PC-3 (cell line): ENCODE measurements around the gene LRRC56. TPM values are rescaled to one million over a fixed set of nuclear protein-coding genes. Genes with fewer than 3 reads are reported as not detected.

ENCODE experiments used
- ATAC-seq: fragments of 200-7000 bp; cut with Tn5 transposase; 2 replicates; pipeline ENCODE4 v1.9.1; 2020; ENCODE audit warnings: mild to moderate bottlenecking, moderate library complexity
- BruUV-seq: library from RNA; stranded (reverse); fragments of 400-500 nt; replicated peaks from 2 replicates; lab custom pipeline; 2021; lab: Mats Ljungman, UMichigan
- CTCF ChIA-PET: fragments of 300-600 bp; sonication (Branson Sonifier 250); formaldehyde crosslinking; loops from one replicate; lab custom pipeline; 2022; ENCODE audit warnings: antibody characterized with exemption; lab: Charles Lee
- POLR2A ChIA-PET: fragments of 300-600 bp; sonication (Branson Sonifier 250); formaldehyde crosslinking; loops from one replicate; lab custom pipeline; 2022; ENCODE audit warnings: antibody characterized with exemption; ENCODE audit not compliant: unreplicated experiment; lab: Charles Lee
- DNase-seq: peaks from one replicate; pipeline ENCODE4 v3.0.0-alpha.2; 2015
- H2AFZ ChIP-seq: fragments of 300-600 bp; sonication (generic); 2 replicates; pipeline ENCODE4 v1.6.0; 2016; ENCODE audit warnings: antibody characterized with exemption, low read length
- H3F3A ChIP-seq: fragments of 300-600 bp; sonication (generic); one replicate; pipeline ENCODE4 v1.6.0; 2017; ENCODE audit warnings: antibody characterized with exemption, low read length, control low read depth, mild to moderate bottlenecking; ENCODE audit not compliant: unreplicated experiment
- H3K27ac ChIP-seq: fragments of 300-600 bp; sonication (generic); 2 replicates; pipeline ENCODE4 v1.5.1; 2016; ENCODE audit warnings: mild to moderate bottlenecking, low read length
- H3K27me3 ChIP-seq: fragments of 300-600 bp; sonication (generic); 2 replicates; pipeline ENCODE4 v1.6.1; 2016; ENCODE audit warnings: low read length, mixed read lengths
- H3K36me3 ChIP-seq: fragments of 300-600 bp; sonication (generic); 2 replicates; pipeline ENCODE4 v1.6.1; 2016; ENCODE audit warnings: low read depth, mixed run types, low read length, mixed read lengths
- H3K4me1 ChIP-seq: fragments of 300-600 bp; sonication (generic); 2 replicates; pipeline ENCODE4 v1.5.1; 2016; ENCODE audit warnings: low read length; ENCODE audit not compliant: insufficient read depth
- H3K4me2 ChIP-seq: fragments of 300-600 bp; sonication (generic); 2 replicates; pipeline ENCODE4 v1.6.0; 2016; ENCODE audit warnings: low read length
- H3K4me3 ChIP-seq: fragments of 300-600 bp; sonication (generic); 2 replicates; pipeline ENCODE4 v1.5.1; 2016; ENCODE audit warnings: mild to moderate bottlenecking, low read length, mixed read lengths
- H3K79me2 ChIP-seq: fragments of 300-600 bp; sonication (generic); 2 replicates; pipeline ENCODE4 v1.6.1; 2017; ENCODE audit warnings: low read length, mixed read lengths
- H3K9ac ChIP-seq: fragments of 300-600 bp; sonication (generic); 2 replicates; pipeline ENCODE4 v1.6.0; 2016; ENCODE audit warnings: mild to moderate bottlenecking, low read length
- H3K9me2 ChIP-seq: fragments of 300-600 bp; sonication (generic); replicated peaks from 2 replicates; pipeline ENCODE4 v1.6.1; 2016; ENCODE audit warnings: mixed run types, low read length, mixed read lengths
- H3K9me3 ChIP-seq: fragments of 300-600 bp; sonication (generic); 2 replicates; pipeline ENCODE4 v1.6.1; 2016; ENCODE audit warnings: low read length, mixed read lengths
- H4K20me1 ChIP-seq: fragments of 300-600 bp; sonication (generic); 2 replicates; pipeline ENCODE4 v1.6.1; 2016; ENCODE audit warnings: low read length, mixed read lengths
- CTCF ChIP-seq: fragments of 300-600 bp; sonication (generic); conservative IDR thresholded peaks from 2 replicates; pipeline ENCODE4 v1.5.1; 2017; ENCODE audit warnings: antibody characterized with exemption, low read depth, mild to moderate bottlenecking, low read length
- EZH2 ChIP-seq: fragments of 300-600 bp; sonication (generic); IDR thresholded peaks from one replicate; pipeline ENCODE4 v1.6.1; 2017; ENCODE audit warnings: antibody characterized with exemption, mild to moderate bottlenecking, low read length; ENCODE audit not compliant: unreplicated experiment
- EZH2phosphoT487 ChIP-seq: fragments of 300-600 bp; sonication (generic); IDR thresholded peaks from 2 replicates; pipeline ENCODE4 v1.6.1; 2018; ENCODE audit warnings: mild to moderate bottlenecking, antibody characterized with exemption, low read length, borderline replicate concordance
- intact Hi-C: fragments of 100-400 bp; cut with micrococcal nuclease; formaldehyde crosslinking; loops from 2 replicates; pipeline ENCODE4 v1.9.0; 2023
- total RNA-seq: library from RNA; depleted of rRNA; stranded (reverse); fragments of >200 nt; gene quantifications from 2 replicates; pipeline ENCODE4 v1.2.3, GENCODE V29; 2014

The LRRC56 gene
- total RNA-seq, 1 experiment from 2014 or later, result 1.5 TPM

- Histone ChIP-seq H2AFZ (peak overlapping the region; percentile 59), H3K4me3 (peak overlapping the region; percentile 89), H4K20me1 (peaks cover 4% of the 10 kb centered on the region; the same call in 1 of the 2 replicates), H3K9ac (peak overlapping the region; percentile 80), H3K4me1 (peaks cover 17% of the 10 kb centered on the region), H3F3A (no peaks in the 10 kb centered on the region), H3K36me3 (no peaks in the 10 kb centered on the region), H3K27ac (no peak overlapping the region), H3K79me2 (peaks cover 16% of the 10 kb centered on the region), H3K27me3 (no peaks in the 10 kb centered on the region), H3K9me2 (no peaks in the 10 kb centered on the region), H3K9me3 (no peaks in the 10 kb centered on the region), H3K4me2 (peak overlapping the region; percentile 92)
- ChIA-PET POLR2A (no interaction called here), CTCF (no interaction called here)
- no peak for TF ChIP-seq EZH2
- peak; percentile 8; the same call in 1 of the 2 replicates for ATAC-seq
- intact Hi-C loops, result no loop called here
- peak; percentile 42 for DNase-seq
- no TSS peak for BruUV-seq
Measured at GRCh38 chr11:534396-535209, 2.7 kb upstream of the LRRC56 start.

GRCh38 chr11:535210-535518 lies 2.2 kb upstream of the LRRC56 start:
- POLR2A ChIA-PET, result no interaction called here
- TF ChIP-seq EZH2 (no peak), EZH2phosphoT487 (no peak), CTCF (no peak)
- no peaks in the 10 kb centered on the region for H3F3A ChIP-seq
- H3K4me2 ChIP-seq, result peak overlapping the region; percentile 92; the same call in 1 of the 2 replicates
- no peaks in the 10 kb centered on the region for H3K9me2 ChIP-seq
- peak; percentile 4 for ATAC-seq
- no peaks in the 10 kb centered on the region for H3K36me3 ChIP-seq
- peaks cover 17% of the 10 kb centered on the region for H3K4me1 ChIP-seq
- H3K27me3 ChIP-seq, result no peaks in the 10 kb centered on the region
- no peaks in the 10 kb centered on the region for H3K9me3 ChIP-seq
- peaks cover 4% of the 10 kb centered on the region; the same call in 1 of the 2 replicates for H4K20me1 ChIP-seq
- H3K4me3 ChIP-seq, result peak overlapping the region; percentile 89
- BruUV-seq, result no TSS peak
- intact Hi-C loops, result no loop called here
- peak overlapping the region; percentile 80; the same call in 1 of the 2 replicates for H3K9ac ChIP-seq
- no peak overlapping the region for H2AFZ ChIP-seq
- DNase-seq, result no peak
- CTCF ChIA-PET, result no interaction called here
- H3K27ac ChIP-seq, result no peak overlapping the region
- H3K79me2 ChIP-seq, result peaks cover 16% of the 10 kb centered on the region

GRCh38 chr11:535519-536454 lies 1.5 kb upstream of the LRRC56 start, which contains the start of gene HRAS:
HRAS (minus strand) TSS chr11:535576.
- intact Hi-C loops, result loop anchor here (2.0 kb wide), 2 partner anchors 29 to 41 kb away; partner anchors contain the start of genes PHRF1 and RNH1
- no peaks in the 10 kb centered on the region for H3K27me3 ChIP-seq
- H4K20me1 ChIP-seq, result peaks cover 4% of the 10 kb centered on the region; the same call in 1 of the 2 replicates
- H2AFZ ChIP-seq, result peak within 1 kb of the TSS; percentile 95
- H3F3A ChIP-seq, result no peaks in the 10 kb centered on the region
- H3K9me2 ChIP-seq, result no peaks in the 10 kb centered on the region
- BruUV-seq, result TSS peak; percentile 24
- DNase-seq, result peak; percentile 94
- ATAC-seq, result peak; percentile 77
- ChIA-PET CTCF (interaction anchor here (1.0 kb wide), 1 partner anchor 87 kb away, joined by 3 read pairs; no protein-coding TSS in a partner anchor), POLR2A (interaction anchor here (0.6 to 1.1 kb wide), 2 partner anchors 40 to 79 kb away, joined by 3 to 7 read pairs; partner anchors contain the start of gene PHRF1)
- TF ChIP-seq EZH2 (no peak), EZH2phosphoT487 (no peak), CTCF (no peak)
- peaks cover 17% of the 10 kb centered on the region for H3K4me1 ChIP-seq
- peak within 1 kb of the TSS; percentile 80 for H3K9ac ChIP-seq
- H3K27ac ChIP-seq, result peak within 1 kb of the TSS; percentile 63
- peak within 1 kb of the TSS; percentile 92 for H3K4me2 ChIP-seq
- peaks cover 16% of the 10 kb centered on the region for H3K79me2 ChIP-seq
- H3K36me3 ChIP-seq, result no peaks in the 10 kb centered on the region
- H3K4me3 ChIP-seq, result peak within 1 kb of the TSS; percentile 89
- H3K9me3 ChIP-seq, result no peaks in the 10 kb centered on the region
